Ishikawa (cell line): ENCODE measurements around the gene TUB.

Source experiments
- CEBPB ChIP-seq: IDR thresholded peaks from 2 replicates; pipeline ENCODE4 v1.6.1; 2012
- EP300 ChIP-seq: IDR thresholded peaks from 2 replicates; pipeline ENCODE4 v1.6.1; 2012; ENCODE audit warnings: borderline replicate concordance
- NFIC ChIP-seq: IDR thresholded peaks from 2 replicates; pipeline ENCODE4 v1.6.1; 2012
- RAD21 ChIP-seq: IDR thresholded peaks from 2 replicates; pipeline ENCODE4 v1.6.1; 2012; ENCODE audit warnings: low read depth
- TAF1 ChIP-seq: IDR thresholded peaks from 2 replicates; pipeline ENCODE4 v1.6.1; 2012; ENCODE audit warnings: low read depth, mild to moderate bottlenecking
- TCF12 ChIP-seq: IDR thresholded peaks from 2 replicates; pipeline ENCODE4 v1.6.1; 2012; ENCODE audit warnings: low read depth
- TEAD4 ChIP-seq: IDR thresholded peaks from 2 replicates; pipeline ENCODE4 v1.6.1; 2012
- YY1 ChIP-seq: IDR thresholded peaks from 2 replicates; pipeline ENCODE4 v1.6.1; 2012; ENCODE audit warnings: low read depth
- ZBTB7A ChIP-seq: IDR thresholded peaks from 2 replicates; pipeline ENCODE4 v1.6.1; 2012; ENCODE audit warnings: low read depth
- TF ChIP-seq, protein P1 (sequence below): IDR thresholded peaks from 2 replicates; pipeline ENCODE4 v1.6.1; 2012; ENCODE audit warnings: low read depth, mild to moderate bottlenecking
- TF ChIP-seq, protein P2 (sequence below): IDR thresholded peaks from 2 replicates; pipeline ENCODE4 v1.6.1; 2012
- TF ChIP-seq, protein P3 (sequence below): IDR thresholded peaks from 2 replicates; pipeline ENCODE4 v1.6.1; 2012

DNA sequence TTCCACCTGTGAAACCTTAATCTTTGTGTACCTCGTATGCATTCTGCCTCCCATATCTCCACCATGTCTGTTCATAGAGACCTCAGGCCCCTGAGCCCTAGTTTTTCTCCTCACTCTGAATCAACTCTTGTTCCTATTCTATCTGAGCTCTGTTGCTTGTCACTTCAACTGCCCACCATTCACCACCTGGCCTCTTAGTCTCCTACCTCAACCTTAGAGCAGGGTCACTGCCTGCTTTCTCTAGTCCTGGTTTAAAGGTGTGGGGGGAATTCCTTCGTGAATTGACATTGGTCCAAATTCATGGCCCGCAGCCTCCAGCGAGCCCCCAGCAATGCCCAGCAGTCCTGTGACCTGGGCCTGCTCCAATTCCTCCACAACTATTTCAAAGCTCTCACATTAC is 39.4 kb upstream of the TUB start:
- TF ChIP-seq YY1 (no peak), TCF12 (no peak), RAD21 (no peak), EP300 (no peak), CEBPB (no peak), TAF1 (no peak), TEAD4 (no peak), NFIC (no peak), ZBTB7A (no peak)
- TF ChIP-seq, protein P1, sequence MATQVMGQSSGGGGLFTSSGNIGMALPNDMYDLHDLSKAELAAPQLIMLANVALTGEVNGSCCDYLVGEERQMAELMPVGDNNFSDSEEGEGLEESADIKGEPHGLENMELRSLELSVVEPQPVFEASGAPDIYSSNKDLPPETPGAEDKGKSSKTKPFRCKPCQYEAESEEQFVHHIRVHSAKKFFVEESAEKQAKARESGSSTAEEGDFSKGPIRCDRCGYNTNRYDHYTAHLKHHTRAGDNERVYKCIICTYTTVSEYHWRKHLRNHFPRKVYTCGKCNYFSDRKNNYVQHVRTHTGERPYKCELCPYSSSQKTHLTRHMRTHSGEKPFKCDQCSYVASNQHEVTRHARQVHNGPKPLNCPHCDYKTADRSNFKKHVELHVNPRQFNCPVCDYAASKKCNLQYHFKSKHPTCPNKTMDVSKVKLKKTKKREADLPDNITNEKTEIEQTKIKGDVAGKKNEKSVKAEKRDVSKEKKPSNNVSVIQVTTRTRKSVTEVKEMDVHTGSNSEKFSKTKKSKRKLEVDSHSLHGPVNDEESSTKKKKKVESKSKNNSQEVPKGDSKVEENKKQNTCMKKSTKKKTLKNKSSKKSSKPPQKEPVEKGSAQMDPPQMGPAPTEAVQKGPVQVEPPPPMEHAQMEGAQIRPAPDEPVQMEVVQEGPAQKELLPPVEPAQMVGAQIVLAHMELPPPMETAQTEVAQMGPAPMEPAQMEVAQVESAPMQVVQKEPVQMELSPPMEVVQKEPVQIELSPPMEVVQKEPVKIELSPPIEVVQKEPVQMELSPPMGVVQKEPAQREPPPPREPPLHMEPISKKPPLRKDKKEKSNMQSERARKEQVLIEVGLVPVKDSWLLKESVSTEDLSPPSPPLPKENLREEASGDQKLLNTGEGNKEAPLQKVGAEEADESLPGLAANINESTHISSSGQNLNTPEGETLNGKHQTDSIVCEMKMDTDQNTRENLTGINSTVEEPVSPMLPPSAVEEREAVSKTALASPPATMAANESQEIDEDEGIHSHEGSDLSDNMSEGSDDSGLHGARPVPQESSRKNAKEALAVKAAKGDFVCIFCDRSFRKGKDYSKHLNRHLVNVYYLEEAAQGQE: no peak
- TF ChIP-seq, protein P2, sequence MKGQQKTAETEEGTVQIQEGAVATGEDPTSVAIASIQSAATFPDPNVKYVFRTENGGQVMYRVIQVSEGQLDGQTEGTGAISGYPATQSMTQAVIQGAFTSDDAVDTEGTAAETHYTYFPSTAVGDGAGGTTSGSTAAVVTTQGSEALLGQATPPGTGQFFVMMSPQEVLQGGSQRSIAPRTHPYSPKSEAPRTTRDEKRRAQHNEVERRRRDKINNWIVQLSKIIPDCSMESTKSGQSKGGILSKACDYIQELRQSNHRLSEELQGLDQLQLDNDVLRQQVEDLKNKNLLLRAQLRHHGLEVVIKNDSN: no peak
- TF ChIP-seq, protein P3, sequence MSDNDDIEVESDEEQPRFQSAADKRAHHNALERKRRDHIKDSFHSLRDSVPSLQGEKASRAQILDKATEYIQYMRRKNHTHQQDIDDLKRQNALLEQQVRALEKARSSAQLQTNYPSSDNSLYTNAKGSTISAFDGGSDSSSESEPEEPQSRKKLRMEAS: no peak
